Measurements from ENCODE around the gene SAMD4A. TPM values are rescaled to one million over a fixed set of nuclear protein-coding genes. Genes with fewer than 3 reads are reported as not detected.

Gene SAMD4A
- total and polyA plus RNA-seq, 8 donors: 2.9 to 12.2 (median 9.4) TPM

GRCh38 chr14:54590481-54590880, 23.6 kb downstream of the SAMD4A start:
- Histone ChIP-seq H3K4me1 (no peaks in the 10 kb centered on the region), H3K4me3 (no peak overlapping the region), H3K9me3 (no peaks in the 10 kb centered on the region), H3K36me3 (no peaks in the 10 kb centered on the region), H3K27ac (no peak overlapping the region), H3K27me3 (no peaks in the 10 kb centered on the region)
- DNase-seq (no peak), ATAC-seq (no peak), FAIRE-seq (no peak)
- no peak for TF ChIP-seq CTCF (IDR thresholded peaks at IDR 0.05)
- intact Hi-C loops (cut with DNase I): no loop called here

GRCh38 chr14:54591461-54591860, 24.5 kb downstream of the SAMD4A start:
- no peaks in the 10 kb centered on the region for H3K9me3 ChIP-seq
- no peaks in the 10 kb centered on the region for H3K36me3 ChIP-seq
- H3K27ac ChIP-seq: no peak overlapping the region
- no peaks in the 10 kb centered on the region for H3K27me3 ChIP-seq
- no peak for TF ChIP-seq CTCF (IDR thresholded peaks at IDR 0.05)
- H3K4me1 ChIP-seq: no peaks in the 10 kb centered on the region
- no peak for FAIRE-seq
- H3K4me3 ChIP-seq: no peak overlapping the region
- ATAC-seq: no peak
- no peak for DNase-seq
- intact Hi-C loops (cut with DNase I): no loop called here
- 89 to 100% methylated on average over 1 of the region's 1 CpG for WGBS, 2 donors

GRCh38 chr14:54591866-54592265, 24.9 kb downstream of the SAMD4A start:
- no peak for FAIRE-seq
- no peaks in the 10 kb centered on the region for H3K4me1 ChIP-seq
- H3K9me3 ChIP-seq: no peaks in the 10 kb centered on the region
- WGBS, 2 donors: 72 to 83% methylated on average over 4 of the region's 4 CpGs
- H3K27me3 ChIP-seq: no peaks in the 10 kb centered on the region
- no peak for DNase-seq
- H3K4me3 ChIP-seq: no peak overlapping the region
- ATAC-seq: no peak
- no peak for TF ChIP-seq CTCF (IDR thresholded peaks at IDR 0.05)
- intact Hi-C loops (cut with DNase I): no loop called here
- no peak overlapping the region for H3K27ac ChIP-seq
- no peaks in the 10 kb centered on the region for H3K36me3 ChIP-seq

GRCh38 chr14:54593860-54594259, 26.9 kb downstream of the SAMD4A start:
- no peak for ATAC-seq
- DNase-seq: no peak
- no peak overlapping the region for H3K4me3 ChIP-seq
- H3K36me3 ChIP-seq: no peaks in the 10 kb centered on the region
- intact Hi-C loops (cut with DNase I): no loop called here
- FAIRE-seq: no peak
- 87 to 100% methylated on average over 1 of the region's 1 CpG for WGBS, 2 donors
- H3K9me3 ChIP-seq: no peaks in the 10 kb centered on the region
- H3K27ac ChIP-seq: no peak overlapping the region
- H3K27me3 ChIP-seq: no peaks in the 10 kb centered on the region
- no peak for TF ChIP-seq CTCF (IDR thresholded peaks at IDR 0.05)
- H3K4me1 ChIP-seq: no peaks in the 10 kb centered on the region

- no peaks in the 10 kb centered on the region for H3K36me3 ChIP-seq
- H3K4me1 ChIP-seq: no peaks in the 10 kb centered on the region
- TF ChIP-seq CTCF (IDR thresholded peaks at IDR 0.05): no peak
- H3K27ac ChIP-seq: no peak overlapping the region
- H3K27me3 ChIP-seq: no peaks in the 10 kb centered on the region
- ATAC-seq (no peak), DNase-seq (no peak), FAIRE-seq (no peak)
- WGBS, 2 donors: 83 to 93% methylated on average over 1 of the region's 1 CpG
- intact Hi-C loops (cut with DNase I): no loop called here
- no peaks in the 10 kb centered on the region for H3K9me3 ChIP-seq
- H3K4me3 ChIP-seq: no peak overlapping the region
These were observed 27.6 kb downstream of the SAMD4A start for GRCh38 chr14:54594537-54594936.
